ENCODE data around the gene RITA1. TPM values are rescaled to one million over a fixed set of nuclear protein-coding genes. Genes with fewer than 3 reads are reported as not detected.

RITA1 gene
- total RNA-seq, 1 experiment from 2014 or later = 33.6 TPM

GRCh38 chr12:113208041-113208934 is 22.8 kb downstream of the RITA1 start:
- Mint-ChIP-seq H3K9me3 (ENCODE audit: unreplicated experiment) (no peaks in the 10 kb centered on the region), H3K27me3 (ENCODE audit: insufficient read depth, unreplicated experiment) (no peaks in the 10 kb centered on the region), H3K36me3 (ENCODE audit: insufficient read depth, unreplicated experiment) (no peaks in the 10 kb centered on the region), H3K4me3 (ENCODE audit: unreplicated experiment) (no peak overlapping the region), H3K4me1 (ENCODE audit: low read depth, unreplicated experiment) (no peaks in the 10 kb centered on the region), H3K27ac (ENCODE audit: unreplicated experiment) (no peak overlapping the region)
- ChIA-PET POLR2A (no interaction called here), CTCF (no interaction called here)
- Histone ChIP-seq H3K36me3 (ENCODE audit: control insufficient read depth, insufficient read depth, low read length) (no peaks in the 10 kb centered on the region), H3K9me3 (no peaks in the 10 kb centered on the region; the same call in 1 of the 2 replicates), H3K27me3 (replicated peaks; ENCODE audit: control insufficient read depth, insufficient read depth, low read length) (no peaks in the 10 kb centered on the region), H3K4me3 (ENCODE audit: low read depth, low read length) (no peak overlapping the region), H3K4me1 (no peaks in the 10 kb centered on the region)
- BruUV-seq (replicated peaks) = no TSS peak
- TF ChIP-seq CTCF (IDR thresholded peaks at IDR 0.05; ENCODE audit: insufficient read depth in 1 of 2, low read depth in 1 of 2, low read length in 1 of 2, severe bottlenecking in 1 of 2, unreplicated experiment in 1 of 2) = no peak
- no peak for DNase-seq
- intact Hi-C loops (cut with micrococcal nuclease; ENCODE audit: unreplicated experiment) = no loop called here

- DNase-seq = no peak
- ChIA-PET POLR2A (no interaction called here), CTCF (no interaction called here)
- H3K27me3 Mint-ChIP-seq (ENCODE audit: insufficient read depth, unreplicated experiment) = no peaks in the 10 kb centered on the region
- no peak for TF ChIP-seq CTCF (IDR thresholded peaks at IDR 0.05; ENCODE audit: insufficient read depth in 1 of 2, low read depth in 1 of 2, low read length in 1 of 2, severe bottlenecking in 1 of 2, unreplicated experiment in 1 of 2)
- Histone ChIP-seq H3K36me3 (ENCODE audit: control insufficient read depth, insufficient read depth, low read length) (no peaks in the 10 kb centered on the region), H3K27me3 (replicated peaks; ENCODE audit: control insufficient read depth, insufficient read depth, low read length) (no peaks in the 10 kb centered on the region), H3K4me1 (0 out of 2 replicates have a peak, but pooled peaks cover 4% of the 10 kb centered on the region), H3K4me3 (ENCODE audit: low read depth, low read length) (no peak overlapping the region), H3K9me3 (no peaks in the 10 kb centered on the region; the same call in 1 of the 2 replicates)
- no TSS peak for BruUV-seq (replicated peaks)
- no peaks in the 10 kb centered on the region for H3K4me1 Mint-ChIP-seq (ENCODE audit: low read depth, unreplicated experiment)
- no peaks in the 10 kb centered on the region for H3K36me3 Mint-ChIP-seq (ENCODE audit: insufficient read depth, unreplicated experiment)
- no peak overlapping the region for H3K4me3 Mint-ChIP-seq (ENCODE audit: unreplicated experiment)
- H3K27ac Mint-ChIP-seq (ENCODE audit: unreplicated experiment) = no peak overlapping the region
- intact Hi-C loops (cut with micrococcal nuclease; ENCODE audit: unreplicated experiment) = no loop called here
- no peaks in the 10 kb centered on the region for H3K9me3 Mint-ChIP-seq (ENCODE audit: unreplicated experiment)
Measured at GRCh38 chr12:113211160-113211559, 25.6 kb downstream of the RITA1 start.

- Histone ChIP-seq H3K4me1 (0 out of 2 replicates have a peak, but pooled peaks cover 4% of the 10 kb centered on the region), H3K36me3 (ENCODE audit: control insufficient read depth, insufficient read depth, low read length) (no peaks in the 10 kb centered on the region), H3K4me3 (ENCODE audit: low read depth, low read length) (no peak overlapping the region), H3K27me3 (replicated peaks; ENCODE audit: control insufficient read depth, insufficient read depth, low read length) (no peaks in the 10 kb centered on the region), H3K9me3 (no peaks in the 10 kb centered on the region; the same call in 1 of the 2 replicates)
- Mint-ChIP-seq H3K4me1 (ENCODE audit: low read depth, unreplicated experiment) (no peaks in the 10 kb centered on the region), H3K36me3 (ENCODE audit: insufficient read depth, unreplicated experiment) (no peaks in the 10 kb centered on the region), H3K4me3 (ENCODE audit: unreplicated experiment) (no peak overlapping the region), H3K9me3 (ENCODE audit: unreplicated experiment) (no peaks in the 10 kb centered on the region), H3K27ac (ENCODE audit: unreplicated experiment) (no peak overlapping the region), H3K27me3 (ENCODE audit: insufficient read depth, unreplicated experiment) (no peaks in the 10 kb centered on the region)
- no TSS peak for BruUV-seq (replicated peaks)
- ChIA-PET POLR2A (no interaction called here), CTCF (no interaction called here)
- TF ChIP-seq CTCF (IDR thresholded peaks at IDR 0.05; ENCODE audit: insufficient read depth in 1 of 2, low read depth in 1 of 2, low read length in 1 of 2, severe bottlenecking in 1 of 2, unreplicated experiment in 1 of 2) = no peak
- DNase-seq = peak; percentile 48 to 58
- intact Hi-C loops (cut with micrococcal nuclease; ENCODE audit: unreplicated experiment) = no loop called here
Measured at GRCh38 chr12:113214895-113215400, 29.4 kb downstream of the RITA1 start.
